Gastroesophageal sphincter (tissue), 4 donors: ENCODE results near the gene CES2. TPM values are rescaled to one million over a fixed set of nuclear protein-coding genes. Genes with fewer than 3 reads are reported as not detected.
"Not testable (repeated sequence)": the region's sequence is repeated elsewhere in the genome, so short reads cannot be mapped to it uniquely, and the experiment has no call there.

Experiments
- ATAC-seq: fragments of 150-250 bp; one replicate; pipeline ENCODE4 v1.9.1; 2016; ENCODE audit warnings: mild to moderate bottlenecking, moderate library complexity
- H3K27ac ChIP-seq, 4 donors: fragments of 200-600 bp; sonication (generic) in 3 of 4; 1 replicate in 3 of 4; 2 replicates in 1 of 4; pipeline ENCODE4 v1.5.1; 2016 to 2019
- H3K27me3 ChIP-seq: fragments of 200-600 bp; sonication (generic); one replicate; pipeline ENCODE4 v1.5.1; 2019
- H3K36me3 ChIP-seq, 2 donors: fragments of 200-600 bp; sonication (generic); one replicate each; pipeline ENCODE4 v1.5.1; 2019; ENCODE audit warnings: control low read depth in 1 of 2
- H3K4me1 ChIP-seq, 3 donors: fragments of 200-600 bp; sonication (generic); 1 replicate in 2 of 3; 2 replicates in 1 of 3; pipeline ENCODE4 v1.5.1; 2016 to 2019; ENCODE audit warnings: control low read depth in 2 of 3
- H3K4me3 ChIP-seq, 2 donors: fragments of 200-600 bp; sonication (generic); one replicate each; pipeline ENCODE4 v1.5.1; 2019; ENCODE audit warnings: mild to moderate bottlenecking in 1 of 2, moderate library complexity in 1 of 2
- H3K9me3 ChIP-seq, 3 donors: fragments of 200-600 bp; sonication (generic); one replicate each; pipeline ENCODE4 v1.5.1; 2017 to 2019; ENCODE audit warnings: control low read depth in 2 of 3
- EP300 ChIP-seq: sonication (generic); formaldehyde crosslinking; IDR thresholded peaks from one replicate; pipeline ENCODE4 v1.6.1; 2017; ENCODE audit warnings: antibody characterized with exemption, mild to moderate bottlenecking
- POLR2A ChIP-seq, 2 donors: fragments of 450-650 bp; IDR thresholded peaks; one replicate each; pipeline ENCODE4 v1.6.1; 2017; ENCODE audit warnings: antibody characterized with exemption in 2 of 2, mild to moderate bottlenecking in 2 of 2, moderate library complexity in 1 of 2
- POLR2AphosphoS5 ChIP-seq: sonication (generic); formaldehyde crosslinking; IDR thresholded peaks from one replicate; pipeline ENCODE4 v1.6.1; 2017; ENCODE audit warnings: antibody characterized with exemption
- WGBS, 2 donors: methylation state at CpG; one replicate each; pipeline ENCODE4 v1.1.5; 2018; ENCODE audit warnings: low coverage in 1 of 2; 5-methylcytosine and 5-hydroxymethylcytosine counted together
- total RNA-seq, 4 donors: library from RNA; depleted of rRNA; stranded (reverse); fragments of >200 nt; gene quantifications; one replicate each; pipeline ENCODE4 v1.1.0, GENCODE V29; 2016
- TF ChIP-seq, protein P1 (sequence below), 4 experiments: fragments of 200-600 bp in 2 of 4; fragments of 450-650 bp in 2 of 4; sonication (generic) in 1 of 4; IDR thresholded peaks; one replicate each; pipeline ENCODE4 v1.5.1; 2017 to 2019; ENCODE audit warnings: antibody characterized with exemption in 4 of 4, mild to moderate bottlenecking in 2 of 4, moderate library complexity in 2 of 4

CES2 gene
- total RNA-seq, 4 donors from 2014 or later = 25.9 to 32.6 (median 26.3) TPM

DNA sequence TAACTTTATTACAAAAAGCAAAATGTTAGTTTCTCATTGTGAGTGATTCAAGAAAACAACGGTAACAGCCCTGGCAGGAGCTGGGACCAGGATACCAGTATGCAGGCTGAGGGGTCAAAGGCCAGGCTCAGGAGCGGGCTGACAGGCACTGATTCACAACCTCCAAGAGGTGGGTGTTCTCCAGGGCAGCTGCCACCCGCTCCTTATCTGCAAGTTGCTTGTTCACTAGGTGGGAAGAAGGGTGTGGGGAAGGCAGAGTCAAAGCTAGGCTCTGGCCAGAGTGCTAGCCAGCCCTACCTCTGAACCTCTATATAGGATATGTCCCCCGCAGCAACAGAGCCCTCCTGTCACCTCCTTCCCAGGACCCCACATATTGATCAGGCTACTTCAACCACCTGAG lies 3.2 kb upstream of the CES2 start:
- H3K27me3 ChIP-seq = no peaks in the 10 kb centered on the region
- no peaks in the 10 kb centered on the region for H3K9me3 ChIP-seq
- no peak for ATAC-seq
- H3K36me3 ChIP-seq = peaks cover 0 to 23% of the 10 kb centered on the region in 2 donors
- H3K27ac ChIP-seq = no peak overlapping the region
- no peak overlapping the region for H3K4me3 ChIP-seq
- WGBS, 2 donors = 76 to 88% methylated on average over 1 to 2 of the region's 4 CpGs
- no peak for TF ChIP-seq POLR2A (IDR thresholded peaks at IDR 0.05)
- TF ChIP-seq, protein P1, sequence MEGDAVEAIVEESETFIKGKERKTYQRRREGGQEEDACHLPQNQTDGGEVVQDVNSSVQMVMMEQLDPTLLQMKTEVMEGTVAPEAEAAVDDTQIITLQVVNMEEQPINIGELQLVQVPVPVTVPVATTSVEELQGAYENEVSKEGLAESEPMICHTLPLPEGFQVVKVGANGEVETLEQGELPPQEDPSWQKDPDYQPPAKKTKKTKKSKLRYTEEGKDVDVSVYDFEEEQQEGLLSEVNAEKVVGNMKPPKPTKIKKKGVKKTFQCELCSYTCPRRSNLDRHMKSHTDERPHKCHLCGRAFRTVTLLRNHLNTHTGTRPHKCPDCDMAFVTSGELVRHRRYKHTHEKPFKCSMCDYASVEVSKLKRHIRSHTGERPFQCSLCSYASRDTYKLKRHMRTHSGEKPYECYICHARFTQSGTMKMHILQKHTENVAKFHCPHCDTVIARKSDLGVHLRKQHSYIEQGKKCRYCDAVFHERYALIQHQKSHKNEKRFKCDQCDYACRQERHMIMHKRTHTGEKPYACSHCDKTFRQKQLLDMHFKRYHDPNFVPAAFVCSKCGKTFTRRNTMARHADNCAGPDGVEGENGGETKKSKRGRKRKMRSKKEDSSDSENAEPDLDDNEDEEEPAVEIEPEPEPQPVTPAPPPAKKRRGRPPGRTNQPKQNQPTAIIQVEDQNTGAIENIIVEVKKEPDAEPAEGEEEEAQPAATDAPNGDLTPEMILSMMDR (IDR thresholded peaks at IDR 0.05) = no peak
- TF ChIP-seq EP300 = no peak
- TF ChIP-seq POLR2AphosphoS5 = no peak
- H3K4me1 ChIP-seq = peaks cover 5 to 60% (median 29%) of the 10 kb centered on the region in 3 donors

GRCh38 chr16:66933776-66934137 lies 1.6 kb upstream of the CES2 start:
- H3K4me3 ChIP-seq = peak overlapping the region; percentile 97
- TF ChIP-seq EP300 = no peak
- H3K9me3 ChIP-seq = no peaks in the 10 kb centered on the region
- peak; percentile 5 for ATAC-seq
- H3K36me3 ChIP-seq = peaks cover 0 to 40% of the 10 kb centered on the region in 2 donors
- H3K27me3 ChIP-seq = no peaks in the 10 kb centered on the region
- H3K4me1 ChIP-seq = peaks cover 5 to 54% (median 29%) of the 10 kb centered on the region in 3 donors
- 0% methylated on average over 7 to 9 of the region's 12 CpGs for WGBS, 2 donors
- H3K27ac ChIP-seq = peak overlapping the region; percentile 88 to 98 (median 97)

- Histone ChIP-seq H3K4me1 (peaks cover 5 to 54% (median 29%) of the 10 kb centered on the region in 3 donors), H3K27me3 (no peaks in the 10 kb centered on the region), H3K4me3 (peak within 1 kb of the TSS; percentile 97), H3K36me3 (peaks cover 0 to 45% of the 10 kb centered on the region in 2 donors), H3K9me3 (no peaks in the 10 kb centered on the region), H3K27ac (peak within 1 kb of the TSS; percentile 88 to 98 (median 97))
- no peak for TF ChIP-seq EP300
- TF ChIP-seq, protein P1 (IDR thresholded peaks at IDR 0.05) = no peak
- TF ChIP-seq POLR2A (IDR thresholded peaks at IDR 0.05) = peak; percentile 77 to 90
- peak; percentile 99 for TF ChIP-seq POLR2AphosphoS5
- ATAC-seq = peak; percentile 87
- WGBS, 2 donors = no CpG with 5 or more reads among the region's 76 CpGs
Observed at GRCh38 chr16:66934138-66934838, 1.0 kb upstream of the CES2 start, which contains the start of gene CIAO2B. Gene CIAO2B, minus strand, starts transcription at chr16:66934402. Its CDS starts 38 bp downstream, at chr16:66934364.

- WGBS, 2 donors = 0% methylated on average over 6 to 15 of the region's 24 CpGs
- H3K4me3 ChIP-seq = peak overlapping the region; percentile 97
- not testable (repeated sequence) for H3K27me3 ChIP-seq, ATAC-seq, H3K9me3 ChIP-seq
- peak overlapping the region; percentile 88 to 98 (median 97) for H3K27ac ChIP-seq
- H3K4me1 ChIP-seq = peaks cover 5 to 54% (median 29%) of the 10 kb centered on the region in 3 donors
- H3K36me3 ChIP-seq = peaks cover 0 to 51% of the 10 kb centered on the region in 2 donors
Observed at GRCh38 chr16:66934839-66935313, 440 bp upstream of the CES2 start.

DNA sequence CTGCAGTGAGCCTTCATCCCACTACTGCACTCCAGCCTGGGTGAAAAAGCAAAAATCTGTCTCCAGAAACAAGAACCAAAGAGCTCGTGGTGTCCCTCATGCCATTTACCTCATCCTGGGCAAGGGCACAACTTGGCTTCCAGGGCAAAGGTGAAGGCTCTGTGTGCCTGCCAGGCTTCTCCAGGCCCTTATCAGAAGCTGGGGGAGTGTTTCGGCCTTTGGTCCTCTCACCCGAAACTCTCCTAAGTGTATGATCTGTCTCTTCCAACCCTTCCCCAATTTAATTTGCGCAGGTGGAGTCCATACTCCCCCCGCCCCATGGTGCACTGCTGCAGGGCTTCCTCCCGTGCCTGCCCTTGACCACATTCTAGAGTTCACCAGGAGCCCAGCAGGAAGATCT lies 1.1 kb downstream of the CES2 start:
- Histone ChIP-seq H3K4me1 (peaks cover 5 to 54% (median 29%) of the 10 kb centered on the region in 3 donors), H3K9me3 (no peaks in the 10 kb centered on the region), H3K27me3 (no peaks in the 10 kb centered on the region), H3K4me3 (peak overlapping the region in 1 of 2 donors; percentile 97), H3K36me3 (peaks cover 0 to 64% of the 10 kb centered on the region in 2 donors), H3K27ac (peak overlapping the region in 1 of 4 donors; percentile 97)
- WGBS, 2 donors = 68% methylated on average over 5 of the region's 6 CpGs; no CpG with 5 or more reads in 1 of the 2 donors
- TF ChIP-seq EP300 (no peak), POLR2AphosphoS5 (no peak), POLR2A (IDR thresholded peaks at IDR 0.05) (no peak)
- TF ChIP-seq, protein P1 (IDR thresholded peaks at IDR 0.05) = no peak
- no peak for ATAC-seq
